G401 (cell line): ENCODE results near the gene TEX264. TPM values are rescaled to one million over a fixed set of nuclear protein-coding genes. Genes with fewer than 3 reads are reported as not detected.
"Not testable (repeated sequence)": the region's sequence is repeated elsewhere in the genome, so short reads cannot be mapped to it uniquely, and the experiment has no call there.

Experiments
- DNase-seq: peaks from one replicate; pipeline ENCODE4 v3.0.0-alpha.2; 2015; ENCODE audit warnings: low spot score
- in situ Hi-C: cut with HindIII; loops from 2 replicates; pipeline ENCODE4 v1.10.0; 2016; ENCODE audit warnings: low sequenced_read_pairs, mixed read lengths
- total RNA-seq: library from RNA; depleted of rRNA; stranded (reverse); fragments of >200 nt; shearing (Covaris generic); gene quantifications from 2 replicates; pipeline ENCODE4 v1.2.3, GENCODE V29; 2014; rRNA removed

The TEX264 gene, protein sequence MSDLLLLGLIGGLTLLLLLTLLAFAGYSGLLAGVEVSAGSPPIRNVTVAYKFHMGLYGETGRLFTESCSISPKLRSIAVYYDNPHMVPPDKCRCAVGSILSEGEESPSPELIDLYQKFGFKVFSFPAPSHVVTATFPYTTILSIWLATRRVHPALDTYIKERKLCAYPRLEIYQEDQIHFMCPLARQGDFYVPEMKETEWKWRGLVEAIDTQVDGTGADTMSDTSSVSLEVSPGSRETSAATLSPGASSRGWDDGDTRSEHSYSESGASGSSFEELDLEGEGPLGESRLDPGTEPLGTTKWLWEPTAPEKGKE
- 67.9 and 69.7 TPM in 2 replicates for total RNA-seq

DNA sequence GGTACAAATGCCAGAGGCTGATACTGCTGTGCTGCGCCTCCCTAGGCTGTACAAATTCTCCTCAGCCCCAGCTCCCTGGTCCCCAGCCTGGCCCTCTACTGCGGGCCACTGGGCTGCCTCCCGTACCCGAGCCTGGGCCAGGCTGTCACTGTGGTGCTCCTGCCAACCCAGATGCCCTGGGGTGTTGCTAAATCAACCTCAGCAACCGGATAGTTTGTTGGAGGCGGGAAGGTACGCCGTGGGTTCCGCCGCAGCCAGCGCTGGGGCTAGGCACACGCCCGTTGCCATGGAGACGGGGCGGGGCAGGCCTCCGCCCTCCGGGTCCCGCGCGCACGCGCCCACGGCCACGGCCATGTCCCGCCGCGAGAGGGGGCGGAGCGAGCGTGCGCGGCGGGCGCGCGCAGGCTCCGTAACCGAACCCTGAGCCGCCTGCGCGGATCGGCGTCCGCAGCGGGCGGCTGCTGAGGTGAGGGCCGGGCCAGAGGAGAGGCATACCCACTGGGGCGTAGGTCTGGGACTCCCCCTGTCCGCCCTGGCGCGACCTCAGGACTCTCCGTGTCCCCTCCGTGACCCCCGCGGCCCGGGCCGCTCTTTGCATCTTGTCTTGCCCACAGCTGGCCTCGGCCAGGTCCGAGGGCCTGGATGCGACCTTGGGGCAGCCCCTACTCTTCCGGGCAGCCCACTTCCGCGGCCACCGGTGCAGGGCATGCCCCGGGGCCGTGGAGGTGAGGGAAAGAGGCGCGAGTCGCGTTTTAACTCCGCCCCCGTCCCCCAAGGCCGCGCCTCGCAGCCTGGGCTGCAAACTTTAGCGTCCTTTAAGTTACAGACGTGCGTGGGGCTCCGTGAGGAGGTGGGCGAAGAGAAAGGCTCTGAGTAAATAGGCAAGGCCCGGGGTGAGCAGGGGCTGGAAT, at the start of gene TEX264:
Gene TEX264, plus strand, starts transcription at position 430 of the 911 bp plus-strand sequence. CDS start 3,053 bp downstream, outside the sequence.
- DNase-seq, result peak; percentile 90
- in situ Hi-C loops, result no loop called here

DNA sequence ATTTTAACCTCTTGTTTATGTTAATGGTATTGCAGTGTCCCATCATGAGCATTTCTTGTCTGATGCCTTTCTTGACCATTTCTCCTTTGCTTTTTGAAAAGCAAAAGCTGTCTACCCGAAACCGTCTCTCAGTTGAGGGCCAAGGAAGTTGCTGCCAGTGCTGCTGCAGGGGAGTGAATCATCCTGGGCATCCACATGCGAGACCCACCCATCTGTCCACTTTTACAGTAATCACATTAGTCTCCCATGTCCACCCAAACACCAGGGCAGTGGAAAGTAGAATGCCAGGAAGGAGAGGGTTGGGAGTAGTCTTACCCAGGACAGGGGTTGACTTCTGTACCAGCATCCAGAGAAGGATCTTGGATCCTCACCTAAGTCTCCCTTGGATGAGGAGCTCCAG, 48.6 kb upstream of the TEX264 start:
- DNase-seq, result no peak
- in situ Hi-C loops, result no loop called here

DNA sequence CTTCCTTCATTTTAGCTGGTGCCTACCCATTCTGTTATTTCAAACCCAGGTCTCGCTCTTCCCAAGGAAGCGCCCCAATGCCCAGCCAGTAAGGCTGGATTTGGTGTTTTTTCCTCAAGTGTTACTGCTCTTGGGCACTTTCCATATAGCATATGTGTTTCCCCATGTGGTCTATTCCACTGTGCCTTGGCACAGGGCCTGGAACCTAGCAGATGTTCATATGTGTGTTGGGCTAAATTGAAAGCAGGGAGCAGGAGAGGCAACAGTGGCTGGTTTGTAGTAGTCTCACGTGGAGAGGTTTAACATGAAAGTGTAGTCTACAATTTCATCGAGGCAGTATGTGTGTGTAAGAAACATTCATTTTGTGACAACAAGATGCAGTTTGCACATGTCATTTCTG, 48.2 kb upstream of the TEX264 start:
- in situ Hi-C loops, result no loop called here
- peak; percentile 95 for DNase-seq

DNA sequence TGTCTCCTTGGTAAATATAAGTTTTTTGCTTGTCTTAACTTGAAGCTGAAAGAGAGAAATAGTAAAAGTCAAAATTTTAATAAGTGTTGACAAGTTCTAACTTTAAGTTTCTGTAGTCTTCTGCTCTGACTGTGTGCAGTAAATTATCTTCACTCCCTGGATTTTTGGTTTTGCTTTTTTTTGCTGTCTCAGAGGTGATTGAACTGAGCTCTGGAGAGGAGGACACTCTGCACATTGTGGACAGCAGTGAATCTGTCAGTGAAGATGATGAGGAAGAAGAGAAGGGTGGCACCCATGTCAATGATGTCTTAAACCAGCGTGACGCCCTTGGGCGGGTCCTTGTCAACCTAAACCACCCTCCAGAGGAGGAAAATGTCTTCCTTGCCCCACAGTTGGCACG, 40.5 kb upstream of the TEX264 start:
- no peak for DNase-seq
- in situ Hi-C loops, result loop anchor here (5.0 kb wide), 1 partner anchor 38 kb away; no protein-coding TSS in a partner anchor

DNA sequence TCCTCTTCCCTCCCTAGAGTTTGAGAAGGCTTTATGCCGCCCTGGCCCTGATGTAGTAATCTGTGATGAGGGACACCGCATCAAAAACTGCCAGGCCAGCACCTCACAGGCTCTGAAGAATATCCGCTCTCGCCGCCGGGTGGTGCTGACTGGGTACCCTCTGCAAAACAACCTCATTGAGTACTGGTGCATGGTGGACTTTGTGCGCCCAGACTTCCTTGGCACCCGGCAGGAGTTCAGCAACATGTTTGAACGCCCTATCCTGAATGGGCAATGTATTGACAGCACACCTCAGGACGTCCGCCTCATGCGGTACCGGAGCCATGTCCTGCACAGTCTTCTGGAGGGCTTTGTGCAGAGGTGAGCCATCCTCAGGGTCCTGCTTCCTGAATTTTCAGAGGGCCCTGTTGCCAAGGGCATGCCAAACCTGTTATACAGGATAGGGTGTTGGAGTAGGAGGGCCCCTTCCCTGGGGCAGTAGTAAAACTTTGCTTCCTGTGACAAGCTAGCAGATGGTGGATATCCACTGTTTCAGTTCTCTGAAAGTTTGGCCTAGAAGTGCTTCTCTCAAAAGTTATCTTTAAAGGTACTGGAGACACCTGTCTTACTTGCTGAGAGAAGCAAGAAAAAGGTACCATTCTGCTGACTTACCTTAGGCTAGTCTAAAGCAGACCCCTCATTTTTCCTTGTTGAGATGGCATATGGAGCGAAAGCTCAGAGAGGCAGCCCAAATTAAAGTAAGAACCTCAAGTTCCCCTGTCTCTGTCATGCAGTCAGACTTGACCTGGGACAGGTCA, 33.7 kb upstream of the TEX264 start:
- DNase-seq, result no peak
- in situ Hi-C loops, result no loop called here

DNA sequence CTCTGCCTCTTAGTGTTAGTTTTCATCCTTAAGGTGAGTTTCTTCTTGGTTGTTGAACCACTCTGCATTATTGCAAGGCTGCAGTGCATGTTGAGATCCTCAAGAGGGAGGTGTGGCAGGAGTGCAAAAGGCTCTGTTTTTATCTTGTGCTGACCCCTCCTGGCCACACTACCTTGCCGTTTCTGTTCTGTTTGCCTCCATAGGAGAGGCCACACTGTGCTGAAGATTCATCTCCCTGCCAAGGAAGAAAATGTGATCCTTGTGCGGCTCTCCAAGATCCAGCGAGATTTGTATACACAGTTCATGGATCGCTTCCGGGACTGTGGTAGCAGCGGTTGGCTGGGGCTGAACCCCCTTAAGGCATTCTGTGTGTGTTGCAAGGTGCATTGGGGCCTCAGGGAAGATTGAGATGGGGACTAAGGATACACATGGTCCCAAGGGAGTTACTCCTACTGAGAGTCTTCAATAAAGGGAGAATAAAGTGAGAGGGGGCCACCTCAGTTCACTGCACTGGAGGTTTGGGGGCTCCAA, 33.0 kb upstream of the TEX264 start:
- in situ Hi-C loops, result no loop called here
- DNase-seq, result peak; percentile 44

DNA sequence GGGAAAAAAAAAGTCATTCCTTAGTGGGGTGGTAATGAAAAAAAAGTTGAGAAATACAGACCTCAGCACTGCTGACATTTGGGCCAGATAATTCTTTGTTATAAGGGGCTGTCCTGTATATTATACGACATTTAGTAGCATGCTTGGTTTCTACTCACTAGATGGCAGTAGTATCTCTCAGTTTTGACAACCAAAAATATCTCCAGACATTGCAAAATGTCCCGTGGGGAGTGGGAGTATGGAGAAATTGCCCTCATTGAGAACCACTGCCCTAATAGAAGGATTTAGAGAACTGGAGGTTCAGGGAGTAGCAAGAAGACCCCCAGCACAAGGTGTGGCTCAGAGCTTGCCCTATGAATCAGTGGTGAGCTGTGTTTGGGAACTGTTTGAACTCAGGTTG, 28.6 kb upstream of the TEX264 start:
- DNase-seq, result no peak
- in situ Hi-C loops, result no loop called here

DNA sequence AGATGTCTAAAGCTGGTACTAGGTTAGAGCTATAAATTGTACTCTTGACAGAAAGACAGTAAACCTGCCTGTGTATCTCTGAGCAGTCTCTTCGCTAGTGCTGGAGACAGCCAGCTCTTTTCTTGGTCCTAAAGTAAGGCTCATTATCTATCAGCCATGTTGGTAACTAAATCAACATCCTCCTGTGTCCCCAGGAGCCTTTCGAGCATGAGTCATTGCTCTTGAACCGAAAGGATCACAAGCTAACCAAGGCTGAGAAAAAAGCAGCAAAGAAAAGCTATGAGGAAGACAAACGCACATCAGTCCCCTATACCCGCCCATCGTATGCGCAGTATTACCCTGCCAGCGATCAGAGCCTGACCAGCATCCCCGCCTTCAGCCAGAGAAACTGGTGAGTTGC, 25.0 kb upstream of the TEX264 start:
- no peak for DNase-seq
- in situ Hi-C loops, result no loop called here

DNA sequence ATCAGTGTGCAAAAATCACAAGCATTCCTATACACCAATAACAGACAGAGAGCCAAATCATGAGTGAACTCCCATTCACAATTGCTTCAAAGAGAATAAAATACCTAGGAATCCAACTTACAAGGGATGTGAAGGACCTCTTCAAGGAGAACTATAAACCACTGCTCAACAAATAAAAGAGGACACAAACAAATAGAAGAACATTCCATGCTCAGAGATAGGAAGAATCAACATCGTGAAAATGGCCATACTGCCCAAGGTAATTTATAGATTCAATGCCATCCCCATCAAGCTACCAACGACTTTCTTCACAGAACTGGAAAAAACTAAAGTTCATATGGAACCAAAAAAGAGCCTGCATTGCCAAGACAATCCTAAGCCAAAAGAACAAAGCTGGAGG, 18.9 kb upstream of the TEX264 start:
- DNase-seq, in situ Hi-C loops: not testable (repeated sequence)

DNA sequence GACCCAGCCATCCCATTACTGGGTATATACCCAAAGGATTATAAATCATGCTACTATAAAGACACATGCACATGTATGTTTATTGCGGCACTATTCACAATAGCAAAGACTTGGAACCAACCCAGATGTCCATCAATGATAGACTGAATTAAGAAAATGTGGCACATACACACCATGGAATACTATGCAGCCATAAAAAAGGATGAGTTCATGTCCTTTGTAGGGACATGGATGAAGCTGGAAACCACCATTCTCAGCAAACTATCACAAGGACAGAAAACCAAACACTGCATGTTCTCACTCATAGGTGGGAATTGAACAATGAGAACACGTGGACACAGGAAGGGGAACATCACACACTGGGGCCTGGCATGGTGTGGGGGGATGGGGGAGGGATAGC, 17.6 kb upstream of the TEX264 start:
- in situ Hi-C loops, DNase-seq: not testable (repeated sequence)

DNA sequence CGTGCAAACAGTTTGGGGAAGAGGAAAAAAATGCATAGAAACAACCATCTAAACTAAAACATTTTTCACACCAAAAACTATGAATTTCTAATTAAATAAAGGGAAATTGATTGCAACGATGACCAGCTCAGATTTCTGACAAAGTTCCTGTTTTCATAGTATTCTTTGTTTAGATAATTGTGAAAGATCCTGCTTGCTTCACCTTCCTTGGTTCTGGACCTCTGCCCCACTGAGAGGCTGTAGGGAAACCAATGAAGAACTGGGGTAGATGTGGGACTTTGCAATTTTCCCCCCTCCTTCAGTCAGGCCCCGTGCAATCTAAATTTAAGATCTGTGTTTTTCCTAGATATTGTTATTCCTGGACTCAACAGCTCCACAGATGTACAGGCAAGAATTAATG, 13.8 kb upstream of the TEX264 start:
- DNase-seq, result no peak

DNA sequence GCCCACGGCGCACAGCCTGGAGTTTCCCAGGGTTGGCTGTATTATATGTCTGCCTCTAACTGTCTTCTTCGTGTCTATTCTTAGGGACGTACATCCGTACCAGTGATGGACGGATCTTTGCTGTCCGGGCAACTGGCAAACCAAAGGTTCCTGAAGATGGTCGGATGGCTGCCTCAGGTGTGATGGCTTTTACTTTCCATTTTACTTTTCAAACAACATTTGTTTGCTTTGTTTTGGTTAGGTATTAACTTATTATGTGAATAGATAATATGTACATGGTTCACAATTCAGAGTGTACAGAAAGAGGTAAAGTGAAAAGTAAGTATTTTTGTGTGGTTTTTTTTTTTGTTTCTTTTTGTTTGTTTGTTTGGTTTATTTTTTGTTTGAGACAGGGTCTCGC, 11.1 kb upstream of the TEX264 start:
- in situ Hi-C loops, result no loop called here
- DNase-seq, result no peak

More for the DNA sequence above, 13.8 kb upstream of the TEX264 start:
- in situ Hi-C loops, result no loop called here

DNA sequence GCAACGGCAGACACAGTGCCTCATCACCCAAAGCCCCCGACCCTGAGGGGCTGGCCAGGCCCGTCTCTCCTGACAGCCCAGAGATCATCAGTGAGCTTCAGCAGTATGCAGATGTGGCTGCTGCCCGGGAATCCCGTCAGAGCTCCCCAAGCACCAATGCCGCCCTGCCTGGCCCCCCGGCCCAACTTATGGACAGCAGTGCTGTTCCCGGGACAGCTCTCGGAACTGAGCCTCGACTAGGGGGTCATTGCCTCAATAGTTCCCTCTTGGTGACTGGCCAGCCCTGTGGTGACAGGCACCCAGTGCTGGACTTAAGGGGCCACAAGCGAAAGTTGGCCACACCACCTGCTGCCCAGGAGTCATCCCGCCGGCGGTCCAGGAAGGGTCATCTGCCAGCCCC, 8.6 kb upstream of the TEX264 start:
- in situ Hi-C loops, result no loop called here

DNA sequence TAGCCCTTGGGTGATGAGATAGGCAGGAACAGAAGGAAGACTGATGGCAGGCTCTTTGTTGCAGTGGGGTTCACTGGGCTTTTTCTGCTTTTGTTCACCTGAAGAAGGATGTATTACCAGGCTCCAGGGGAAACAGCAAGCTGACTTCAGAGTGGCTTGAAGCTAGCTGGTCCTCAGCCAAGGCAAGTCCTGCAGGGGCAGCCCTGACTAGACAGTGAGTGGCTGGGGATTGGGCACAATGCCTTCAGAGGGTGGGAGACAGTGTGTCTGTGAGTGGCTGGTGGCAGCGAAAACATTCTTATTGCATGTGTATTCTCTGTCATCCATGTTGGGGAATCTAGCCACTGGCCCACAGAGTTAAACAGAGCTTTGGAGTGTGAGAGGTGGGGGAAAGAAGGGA, 2.3 kb upstream of the TEX264 start:
- DNase-seq, result no peak
- in situ Hi-C loops, result no loop called here

More for the DNA sequence above, 8.6 kb upstream of the TEX264 start:
- no peak for DNase-seq

DNA sequence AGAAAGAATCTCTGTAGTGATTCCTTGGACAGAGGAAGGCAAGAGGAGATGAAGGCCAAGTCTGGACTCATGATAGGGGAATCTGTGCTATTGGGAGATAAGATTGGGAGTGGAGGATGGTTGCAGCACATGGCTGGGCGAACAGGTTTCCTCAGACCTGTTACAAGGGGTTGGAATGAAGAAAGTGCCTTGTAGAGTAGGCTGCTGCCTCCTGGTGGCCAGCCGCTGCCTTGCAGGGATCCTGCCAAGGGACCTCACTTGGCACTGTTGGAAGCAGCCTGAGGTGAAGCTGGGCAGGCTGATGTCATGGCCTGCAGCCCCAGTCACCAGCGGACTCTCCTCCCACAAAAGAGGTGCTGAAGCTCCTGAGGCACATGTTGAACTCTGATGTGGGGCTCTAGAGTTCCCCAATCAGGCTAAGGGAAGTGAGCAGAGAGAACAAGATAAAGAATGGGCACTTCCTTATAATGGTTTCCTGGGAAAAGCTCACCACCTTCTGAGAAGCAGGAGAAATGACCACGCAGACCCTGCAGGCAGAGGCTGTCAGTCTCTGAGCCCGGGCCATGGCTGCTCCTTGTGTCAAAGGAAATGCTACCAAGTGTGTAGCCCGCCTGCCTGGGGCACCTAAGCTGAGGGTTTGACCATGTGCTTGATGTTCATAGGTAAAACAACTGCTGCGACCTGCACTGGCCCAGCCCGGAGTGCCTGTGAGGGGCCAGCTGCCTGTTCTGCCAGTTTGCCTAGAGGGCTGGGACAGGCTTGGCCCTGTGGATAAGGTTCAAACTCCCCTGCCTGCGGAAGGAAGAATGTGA, 1.6 kb upstream of the TEX264 start:
- in situ Hi-C loops, result no loop called here
- peak; percentile 85 for DNase-seq

DNA sequence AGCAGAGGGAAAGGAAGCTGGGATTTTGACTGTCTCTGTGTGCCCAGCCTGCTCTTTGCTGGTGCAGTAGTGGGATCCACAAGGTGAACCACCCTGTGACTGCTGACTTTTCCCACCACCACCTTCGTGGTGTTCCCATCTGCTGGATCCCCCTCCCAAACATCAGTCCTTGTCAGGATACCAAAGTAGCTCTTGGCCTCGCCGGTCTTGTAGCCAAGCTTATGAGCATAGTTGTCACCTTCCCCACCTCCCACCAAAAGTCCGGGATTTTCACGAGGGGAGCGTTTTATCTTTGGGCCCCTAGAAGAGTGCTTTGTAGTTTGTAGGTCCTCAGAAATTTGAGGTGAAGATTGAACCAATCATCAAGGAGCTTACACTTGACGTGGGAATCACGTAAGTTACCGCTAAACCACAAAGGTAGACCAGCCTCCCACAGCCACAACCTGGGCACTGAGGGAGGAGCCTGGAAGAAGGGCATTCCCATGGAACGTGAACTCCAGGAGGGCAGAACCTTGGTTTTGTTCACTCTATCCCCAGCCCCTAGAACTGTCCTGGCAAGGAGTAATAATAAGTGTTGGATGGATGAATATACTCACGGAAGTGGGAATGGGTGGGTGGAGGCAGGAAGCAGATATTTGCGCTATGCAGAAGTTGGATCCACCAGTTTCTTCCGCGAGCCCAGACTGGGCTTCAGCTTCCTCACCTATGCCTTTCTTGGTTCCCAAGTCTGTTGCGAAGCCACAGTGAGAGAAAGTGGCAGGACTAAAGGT, 814 bp upstream of the TEX264 start:
- no peak for DNase-seq
- in situ Hi-C loops, result no loop called here

DNA sequence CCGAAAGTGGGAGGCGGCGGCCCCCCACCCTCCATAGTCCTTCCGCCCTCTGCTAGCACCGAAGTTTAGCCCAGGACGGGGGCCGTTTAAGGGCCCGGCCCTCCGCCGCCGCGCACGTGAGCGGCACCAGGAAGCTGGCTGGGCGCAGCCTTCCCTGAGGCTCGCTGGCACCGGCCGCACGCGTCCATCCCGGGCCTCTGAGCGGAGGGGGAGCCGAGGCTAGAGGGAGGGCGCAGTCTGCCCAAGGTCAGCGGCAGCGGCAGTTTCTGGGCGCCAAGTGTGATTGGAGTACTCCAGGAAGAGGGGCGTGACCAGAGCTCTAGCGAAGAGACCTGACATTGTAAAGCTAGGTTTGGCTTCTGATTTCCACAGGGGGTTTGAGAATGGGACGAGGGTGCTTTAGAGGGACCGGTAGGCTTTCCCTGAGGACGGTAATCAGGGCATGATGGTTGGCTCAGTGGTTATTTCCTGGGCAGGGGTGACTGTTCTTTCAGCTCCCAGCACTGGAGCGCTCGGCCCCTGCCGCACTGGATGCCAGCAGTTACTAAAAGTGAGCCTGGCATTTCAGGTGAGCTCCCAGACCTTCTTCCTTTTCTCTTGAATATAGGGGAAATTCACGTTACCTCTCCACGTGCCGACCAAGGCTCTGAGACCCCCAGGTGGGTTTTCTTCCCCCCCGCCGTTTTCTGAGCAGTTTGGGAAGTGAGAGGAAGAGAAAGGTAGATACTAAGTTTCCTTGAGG, 853 bp downstream of the TEX264 start:
- in situ Hi-C loops, result no loop called here
- peak; percentile 75 for DNase-seq
